GM21717 (cell line): ENCODE results near the gene NEK10.
"Not testable (repeated sequence)": the region's sequence is repeated elsewhere in the genome, so short reads cannot be mapped to it uniquely, and the experiment has no call there.

ENCODE experiments used
- ATAC-seq: cut with Tn5 transposase; IDR thresholded peaks from one replicate; pipeline ENCODE4 v1.9.1; 2021; ENCODE audit warnings: mild to moderate bottlenecking, moderate library complexity; ENCODE audit not compliant: unreplicated experiment

Gene NEK10

DNA sequence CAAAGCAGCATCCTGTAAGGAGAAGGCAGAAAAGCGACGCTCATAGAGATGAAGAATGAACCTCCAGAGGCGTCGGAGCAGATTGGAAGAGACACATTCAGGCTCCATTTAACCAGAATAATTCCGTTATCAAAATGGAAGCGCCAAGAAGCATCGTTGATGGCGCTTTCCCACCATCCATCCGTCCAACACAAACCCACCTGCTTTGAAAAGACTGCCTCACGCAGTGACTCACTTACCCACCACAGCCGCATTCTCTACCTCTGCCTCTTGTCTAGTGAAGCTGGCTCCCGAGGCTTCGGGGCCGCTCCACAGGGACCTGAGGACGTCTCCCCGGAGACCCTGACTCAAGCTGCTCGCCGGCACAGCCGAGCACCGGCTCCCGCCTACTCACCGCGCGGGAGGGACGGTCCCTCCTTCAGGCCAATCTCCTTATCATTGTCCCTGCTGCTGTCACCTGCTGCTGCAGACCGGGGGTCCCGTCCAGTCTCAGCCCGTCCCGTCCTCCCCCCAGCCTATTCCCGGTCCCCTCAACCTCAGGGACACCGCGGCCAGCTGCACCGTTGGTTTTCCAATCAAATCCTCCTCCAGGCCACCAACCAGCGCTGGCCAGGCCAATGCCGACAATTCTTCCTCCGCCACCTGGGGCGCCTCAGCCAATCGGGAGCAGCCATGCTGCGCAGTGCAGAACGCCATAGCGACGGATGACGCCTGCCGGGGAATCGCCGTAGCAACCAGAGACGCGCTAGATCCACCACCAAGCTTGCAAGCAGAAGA lies at the start of gene NEK10:
TSS of gene NEK10 (minus strand) at position 553 of the 777 bp plus-strand sequence. CDS start 16,501 bp downstream, outside the sequence.
- peak; percentile 100 for ATAC-seq

DNA sequence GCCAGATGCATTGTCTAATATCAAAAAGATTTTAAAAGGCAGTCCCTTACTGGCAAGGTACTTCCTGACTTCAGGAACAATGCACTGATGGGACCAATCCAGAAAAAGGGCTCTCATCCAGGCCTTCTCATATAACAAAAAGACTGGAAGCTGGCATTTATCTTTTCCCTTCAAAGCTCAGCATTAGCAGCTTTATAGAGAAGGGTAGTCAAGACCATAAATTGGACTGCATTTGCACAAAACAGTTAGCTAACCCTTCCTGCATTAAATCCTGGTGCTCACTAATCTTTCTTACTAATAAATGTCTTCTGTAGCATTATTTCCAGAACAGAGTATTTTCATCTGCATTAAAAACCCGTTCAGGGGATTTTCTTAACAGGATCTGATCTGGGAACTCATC lies 46.0 kb upstream of the NEK10 start:
- no peak for ATAC-seq

DNA sequence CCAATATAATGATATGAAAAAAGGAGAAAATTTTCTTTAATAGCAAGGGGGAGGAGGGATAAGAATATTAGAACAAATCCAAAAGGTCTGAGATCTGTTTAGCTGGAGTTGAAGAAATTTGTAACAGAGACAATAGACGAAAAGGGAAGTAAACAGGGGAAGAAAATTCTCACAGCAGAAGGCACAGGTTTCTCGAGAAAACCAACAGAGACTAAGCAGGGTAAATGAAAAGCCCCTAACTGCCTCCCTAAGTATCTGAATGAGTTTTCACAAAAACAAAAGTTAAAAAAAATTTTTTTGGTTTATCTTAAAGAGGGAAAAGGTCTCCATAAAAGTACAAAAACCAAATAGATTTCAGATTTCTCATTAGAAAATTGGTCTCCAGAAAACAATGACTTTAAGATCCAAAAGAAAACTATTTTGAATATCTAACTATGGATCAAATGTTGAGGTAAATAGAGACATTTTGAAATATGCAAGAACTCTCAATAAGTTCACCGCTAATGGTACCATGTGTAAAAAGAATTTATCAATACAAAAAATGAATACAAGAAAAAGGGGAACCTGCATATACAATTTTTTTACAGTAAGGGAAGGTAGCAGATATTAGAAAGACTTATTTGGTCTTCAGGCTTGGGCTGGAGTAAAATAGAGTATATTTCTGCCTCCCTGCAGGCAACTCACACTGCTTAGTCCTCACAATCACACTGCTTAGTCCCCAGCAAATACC lies 23.9 kb upstream of the NEK10 start:
- ATAC-seq, result peak; percentile 80

GRCh38 chr3:27392414-27392813 lies 23.2 kb upstream of the NEK10 start:
- ATAC-seq, result not testable (repeated sequence)

- no peak for ATAC-seq
Observed at GRCh38 chr3:27391796-27392195, 22.6 kb upstream of the NEK10 start.

DNA sequence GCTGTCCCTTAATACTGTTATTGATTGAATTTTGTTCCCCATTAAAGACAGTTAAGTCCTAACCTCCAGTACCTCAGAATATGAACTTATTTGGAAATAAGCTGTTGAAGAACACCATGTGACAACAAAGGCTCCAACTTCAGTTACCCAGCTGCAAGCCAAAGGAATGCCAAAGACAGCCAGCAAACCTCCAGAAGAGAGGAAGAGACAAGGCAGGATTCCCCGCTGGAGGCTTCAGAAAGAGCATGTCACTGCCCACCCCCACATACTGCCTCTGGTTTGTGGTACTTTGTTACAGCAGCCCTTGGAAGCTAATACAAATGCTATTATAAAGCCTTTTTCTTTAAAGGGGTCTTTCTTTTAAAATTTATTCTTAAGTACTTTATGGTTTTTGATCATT lies 18.4 kb upstream of the NEK10 start:
- ATAC-seq, result no peak

GRCh38 chr3:27385504-27385903 lies 16.3 kb upstream of the NEK10 start:
- ATAC-seq, result no peak

DNA sequence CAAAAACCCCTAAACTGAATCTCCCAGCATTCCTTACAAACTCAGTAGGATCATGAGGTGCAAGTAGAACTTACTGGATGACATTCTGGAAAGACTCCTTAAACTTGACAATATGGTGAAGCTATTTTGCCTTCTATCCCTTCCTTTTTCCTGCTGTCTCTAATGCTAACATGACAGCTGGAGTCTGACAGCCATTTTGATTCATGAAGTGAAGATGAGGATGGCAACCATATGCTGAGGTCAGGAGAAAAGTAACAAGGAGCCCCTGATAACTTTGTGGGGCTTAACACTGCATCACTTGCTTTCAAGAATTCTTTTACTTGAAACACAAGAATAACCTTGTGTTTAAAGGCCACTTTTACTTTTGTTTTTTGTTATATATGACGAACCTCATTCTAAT lies 15.0 kb upstream of the NEK10 start:
- no peak for ATAC-seq

DNA sequence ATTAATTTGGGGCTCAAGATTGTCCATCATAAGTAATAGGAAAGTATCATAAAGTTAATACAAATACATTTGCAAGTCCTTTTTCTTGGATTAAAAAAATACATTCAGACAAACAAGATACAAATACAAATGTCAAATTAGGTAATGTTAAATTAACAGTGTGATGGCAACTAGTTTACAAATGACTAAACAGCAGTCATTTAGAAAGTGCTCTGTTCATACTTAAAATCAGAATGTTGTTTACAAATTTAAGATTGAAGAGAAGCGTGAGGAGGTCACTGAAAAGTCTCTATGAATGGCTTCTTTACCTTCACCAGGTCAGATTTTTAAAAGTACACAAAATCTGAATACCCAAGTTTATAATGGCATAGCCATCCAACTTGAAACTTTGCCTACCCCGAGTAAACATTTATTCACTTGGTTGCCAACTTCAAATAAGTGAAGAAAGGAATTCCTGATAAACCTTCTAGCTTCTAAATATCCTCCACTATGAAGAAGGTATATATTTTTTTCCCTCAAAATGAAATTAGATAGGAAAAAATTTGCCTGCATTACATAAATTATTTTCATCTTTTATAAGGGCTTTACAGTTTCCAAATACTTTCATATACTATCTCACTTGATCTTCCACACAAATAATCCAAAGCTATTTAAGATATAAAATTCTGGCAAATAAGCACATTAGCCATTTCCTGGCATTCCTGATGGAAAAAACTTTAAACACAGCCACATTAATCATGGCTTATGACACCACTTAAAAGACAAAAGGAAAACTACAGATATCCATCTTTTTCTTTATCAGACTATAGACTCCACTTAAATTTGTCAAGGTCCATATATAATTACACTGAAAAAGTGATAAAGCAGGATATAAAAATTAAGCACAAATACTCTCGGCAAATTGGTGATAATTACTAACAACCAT lies 11.5 kb upstream of the NEK10 start:
- no peak for ATAC-seq

DNA sequence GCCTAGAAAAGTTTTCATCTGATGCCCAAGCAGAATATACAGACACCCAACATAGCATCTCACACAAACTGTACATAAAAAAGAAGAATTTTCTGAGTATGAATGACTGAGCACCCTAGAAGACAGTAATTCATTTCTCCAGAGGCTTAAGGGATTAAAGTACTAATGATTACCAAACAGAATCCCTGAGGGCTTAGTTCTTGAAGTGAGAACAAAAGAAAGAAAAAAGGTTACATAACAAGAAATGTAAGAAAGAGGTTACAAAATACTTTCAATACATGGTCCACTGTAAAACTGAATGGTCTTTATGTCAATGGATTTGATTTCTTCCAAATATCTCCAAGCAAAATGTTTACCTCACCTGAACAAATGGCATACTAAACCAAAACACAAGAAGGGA lies 9.1 kb upstream of the NEK10 start:
- no peak for ATAC-seq

DNA sequence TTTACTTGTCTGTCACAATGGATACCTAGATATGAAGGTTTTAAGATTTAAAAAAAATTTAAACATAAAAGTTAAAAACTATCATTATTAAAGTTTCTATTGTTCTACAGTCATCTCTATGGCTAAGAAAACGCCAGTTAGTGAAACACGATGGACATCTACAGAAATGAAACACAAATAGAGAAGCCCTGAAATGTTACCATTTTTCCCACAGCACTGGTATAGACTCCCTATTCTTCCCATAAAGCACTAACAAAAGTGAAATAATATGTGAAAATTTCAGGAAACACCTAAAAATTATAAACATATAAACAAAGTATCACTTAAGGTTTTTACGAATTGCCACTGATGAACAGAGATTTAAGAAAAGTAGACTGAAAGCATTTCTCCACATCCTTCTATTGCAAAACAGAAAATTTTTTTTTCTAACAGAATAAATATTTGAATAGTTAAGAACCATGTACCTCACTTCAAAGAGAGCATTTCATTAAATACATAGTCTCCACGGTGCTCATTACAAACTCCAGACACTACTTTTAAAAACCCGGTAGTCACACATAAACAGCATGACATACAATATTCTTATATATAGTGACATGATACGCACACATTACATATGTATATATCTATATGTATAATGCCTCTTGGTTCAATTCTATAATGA lies 7.1 kb upstream of the NEK10 start:
- ATAC-seq, result no peak

DNA sequence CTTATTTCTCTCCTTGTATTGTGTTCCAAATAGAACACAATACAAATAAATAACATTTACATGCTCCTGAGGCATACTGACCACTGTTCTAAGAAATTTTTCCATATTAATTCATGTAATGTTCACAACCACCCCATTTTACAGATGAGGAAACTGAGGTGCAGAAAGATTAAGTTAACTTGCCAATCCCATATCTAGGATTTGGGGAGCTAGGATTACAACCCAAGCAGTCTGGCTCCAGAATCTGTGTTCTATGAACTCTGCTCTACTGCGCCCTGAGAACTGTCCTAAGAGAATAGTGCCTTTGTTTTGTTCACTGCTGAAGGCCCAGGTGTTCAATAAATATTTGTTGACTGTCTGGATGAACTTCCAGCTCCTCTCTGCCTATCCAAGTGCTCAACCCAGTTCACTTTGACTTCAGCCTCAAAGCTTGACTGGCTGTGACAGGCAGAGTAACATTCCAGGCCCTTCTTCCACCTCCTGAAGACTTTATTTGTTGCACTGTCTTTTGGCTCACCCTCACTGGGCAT lies 3.1 kb downstream of the NEK10 start:
- no peak for ATAC-seq

- peak; percentile 45 for ATAC-seq
Observed at GRCh38 chr3:27360113-27361078, 8.8 kb downstream of the NEK10 start.

DNA sequence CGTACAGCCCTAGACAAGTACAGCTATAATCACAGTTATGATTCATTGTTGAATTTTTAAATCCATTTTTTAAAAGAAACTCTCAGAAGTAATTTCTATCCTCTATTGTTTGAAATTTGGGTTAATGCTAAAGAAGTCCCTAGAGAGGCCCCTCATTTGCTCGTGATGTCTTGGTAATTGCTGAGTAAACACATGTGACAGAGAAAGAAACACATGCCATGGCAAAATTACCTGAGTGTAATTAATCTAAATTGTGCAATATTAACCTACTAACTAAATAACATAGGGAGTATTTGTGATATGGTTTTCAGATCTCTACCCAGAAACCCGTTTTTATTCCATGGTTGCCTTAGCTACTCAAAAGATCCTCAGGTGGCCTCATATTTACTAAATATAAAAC lies 10.8 kb downstream of the NEK10 start:
- no peak for ATAC-seq

GRCh38 chr3:27357665-27358258 lies 11.4 kb downstream of the NEK10 start:
- ATAC-seq, result peak; percentile 95

DNA sequence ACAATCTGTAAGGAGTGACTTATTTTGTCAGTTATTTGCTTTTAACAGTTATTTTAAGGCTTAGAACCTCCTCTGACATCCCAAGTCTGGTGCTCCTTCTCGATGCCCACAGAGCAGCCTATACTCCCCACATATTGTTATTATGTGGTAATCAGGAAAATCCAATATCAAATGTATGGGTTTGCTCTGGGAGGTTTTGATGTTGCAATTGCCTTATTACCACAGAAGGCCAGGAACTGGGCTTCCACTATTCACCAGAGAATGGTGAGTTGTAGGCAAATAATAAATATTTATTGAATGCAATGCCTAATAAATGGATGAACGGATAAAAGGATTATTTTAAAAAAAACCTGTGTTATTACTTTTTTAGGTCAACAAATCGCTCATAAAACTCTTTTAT lies 12.2 kb downstream of the NEK10 start:
- no peak for ATAC-seq

DNA sequence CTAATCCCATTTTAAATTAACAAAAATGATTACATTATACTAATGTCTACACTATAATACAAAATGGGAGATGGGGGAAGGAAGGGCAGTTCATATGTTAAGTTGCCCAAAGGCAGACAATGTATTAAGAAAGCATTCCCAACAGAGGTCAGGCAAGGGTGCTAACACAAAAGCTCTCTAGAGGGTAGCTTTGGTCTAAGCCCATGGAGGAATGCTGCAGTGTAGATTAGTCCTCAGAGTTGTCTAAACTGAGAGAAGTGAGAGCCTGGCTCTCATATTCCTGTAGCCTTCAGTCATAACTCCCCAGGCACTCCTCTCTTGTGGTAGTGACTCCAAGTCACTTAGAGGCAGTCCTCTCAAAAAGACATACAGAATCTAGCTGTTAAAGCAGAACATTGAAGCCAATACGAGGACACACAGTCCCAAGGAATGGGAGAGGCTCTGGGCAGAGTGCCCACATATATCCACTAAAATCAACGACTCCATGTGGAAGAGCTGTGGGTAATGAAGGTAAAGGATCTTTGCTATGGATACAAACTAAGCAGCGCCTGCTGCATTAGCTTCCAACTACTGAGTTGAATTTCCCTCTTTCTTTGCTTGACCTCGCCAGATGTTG lies 14.5 kb downstream of the NEK10 start:
- ATAC-seq, result no peak

DNA sequence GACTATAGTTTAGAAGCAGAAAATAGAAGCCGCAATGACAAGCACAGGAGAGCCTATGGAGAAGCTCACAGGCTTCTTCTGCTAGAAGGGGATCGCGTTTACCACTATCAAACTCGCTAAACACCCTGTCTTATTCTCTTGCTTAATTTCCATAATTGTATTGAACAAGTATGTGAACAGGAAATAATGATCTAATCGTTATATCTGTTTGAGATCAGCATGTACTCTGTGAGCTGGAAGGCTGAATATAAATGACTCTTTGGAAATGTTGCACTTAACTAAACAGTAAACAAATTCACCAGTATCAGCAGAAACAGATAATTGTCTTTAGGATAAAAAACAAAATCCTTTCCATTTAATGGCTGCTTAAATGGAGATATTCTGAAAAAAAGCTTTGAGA lies 15.0 kb downstream of the NEK10 start:
- no peak for ATAC-seq

GRCh38 chr3:27353221-27353620 lies 16.0 kb downstream of the NEK10 start:
- no peak for ATAC-seq
